ENCODE results near the gene NAIF1. TPM values are rescaled to one million over a fixed set of nuclear protein-coding genes. Genes with fewer than 3 reads are reported as not detected.

The NAIF1 gene
- total and polyA plus RNA-seq, 10 of the 15 experiments (the other 5 are each of a cell fraction or from before 2014, with no cell fraction given) = 2.4 to 14.2 (median 7.1) TPM

DNA sequence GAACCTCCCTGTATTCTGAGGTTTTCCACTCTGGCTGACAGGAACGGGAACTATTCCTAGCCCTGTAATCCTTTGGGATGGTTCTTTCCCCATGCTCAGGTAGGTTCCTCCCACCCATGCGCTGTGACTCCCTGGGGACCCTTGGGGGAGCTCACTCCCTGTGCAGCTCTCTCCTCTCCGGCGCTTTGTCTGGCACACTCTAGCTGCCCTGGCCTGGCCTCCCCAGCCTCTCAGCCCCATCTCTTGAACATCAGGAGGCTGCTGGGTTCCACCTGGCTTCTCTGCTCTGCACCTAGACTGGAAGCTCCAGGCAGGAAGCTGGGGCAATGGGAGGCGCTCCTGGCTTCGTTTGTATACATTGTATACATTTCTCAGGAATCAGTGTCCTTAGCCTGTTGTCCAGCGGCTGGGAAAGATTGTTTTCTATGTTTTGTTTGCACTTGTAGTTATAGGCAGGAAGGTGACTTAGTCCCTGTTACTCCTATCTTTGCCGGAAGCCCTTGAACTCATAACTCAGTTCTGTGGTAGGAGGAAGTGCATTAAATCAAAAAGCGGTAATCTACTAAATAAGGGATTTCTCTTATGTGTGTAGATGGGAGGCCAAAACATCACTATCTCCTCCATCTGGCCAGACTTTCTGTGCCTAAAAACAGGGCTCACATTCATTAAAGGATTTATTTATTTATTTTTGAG is 21.3 kb upstream of the NAIF1 start:
- Histone ChIP-seq H3K36me3 (ENCODE audit: control insufficient read depth in 2 of 2, insufficient read depth in 2 of 2, low read length in 1 of 2) (peaks cover 0 to 8% of the 10 kb centered on the region in 2 experiments; a peak in 2 of 4 replicates), H4K20me1 (ENCODE audit: control insufficient read depth, insufficient read depth) (no peaks in the 10 kb centered on the region), H3K4me1 (ENCODE audit: control insufficient read depth, insufficient read depth, low read length) (peaks cover 9% of the 10 kb centered on the region), H2AFZ (ENCODE audit: control insufficient read depth, low read depth, low read length) (no peak overlapping the region), H3K9ac (ENCODE audit: control insufficient read depth, insufficient read depth, low read length) (no peak overlapping the region), H3K4me3 (no peak overlapping the region), H3K4me2 (ENCODE audit: control insufficient read depth, insufficient read depth) (no peak overlapping the region), H3K9me3 (replicated peaks; ENCODE audit: control insufficient read depth, insufficient read depth, low read length) (no peaks in the 10 kb centered on the region), H3K27me3 (replicated peaks in 1 of 2; ENCODE audit: control insufficient read depth in 2 of 2, insufficient read depth in 2 of 2, low read length in 1 of 2) (no peaks in the 10 kb centered on the region), H3K27ac (ENCODE audit: control insufficient read depth, insufficient read depth) (no peak overlapping the region), H3K79me2 (ENCODE audit: control insufficient read depth, insufficient read depth, low read length) (peaks cover 22% of the 10 kb centered on the region)
- intact Hi-C loops (cut with micrococcal nuclease; ENCODE audit: unreplicated experiment) (no loop called here), in situ Hi-C loops (cut with MboI) (no loop called here)
- ChIA-PET CTCF (interaction anchor here (0.8 to 2.6 kb wide), 5 partner anchors 29 to 145 kb away, joined by 3 to 19 read pairs (median 3); no protein-coding TSS in a partner anchor), POLR2A (interaction anchor here (0.6 to 1.3 kb wide), 3 partner anchors 9 to 75 kb away, joined by 3 to 4 read pairs (median 3); no protein-coding TSS in a partner anchor), SMC1A (ENCODE audit: uncharacterized antibody, unreplicated experiment) (interaction anchor here (0.6 to 1.4 kb wide), 3 partner anchors 9 to 351 kb away, joined by 3 to 4 read pairs (median 4); no protein-coding TSS in a partner anchor), RAD21 (ENCODE audit: unreplicated experiment) (no interaction called here)
- WGBS (ENCODE audit: insufficient coverage, insufficient replicate concordance, low lambda C conversion rate, missing lambda C conversion rate) = 82% methylated on average over 9 of the region's 9 CpGs
- ATAC-seq = no peak
- FAIRE-seq = no peak
- no TSS peak for BruUV-seq (replicated peaks)
- no peak for DNase-seq (ENCODE audit: low read depth, low spot score)
- TF ChIP-seq TAF1 (IDR thresholded peaks at IDR 0.05; ENCODE audit: borderline replicate concordance, low read depth, low read length) (no peak), ZNF384 (IDR thresholded peaks at IDR 0.05; ENCODE audit: borderline replicate concordance, low read depth, low read length) (no peak)

DNA sequence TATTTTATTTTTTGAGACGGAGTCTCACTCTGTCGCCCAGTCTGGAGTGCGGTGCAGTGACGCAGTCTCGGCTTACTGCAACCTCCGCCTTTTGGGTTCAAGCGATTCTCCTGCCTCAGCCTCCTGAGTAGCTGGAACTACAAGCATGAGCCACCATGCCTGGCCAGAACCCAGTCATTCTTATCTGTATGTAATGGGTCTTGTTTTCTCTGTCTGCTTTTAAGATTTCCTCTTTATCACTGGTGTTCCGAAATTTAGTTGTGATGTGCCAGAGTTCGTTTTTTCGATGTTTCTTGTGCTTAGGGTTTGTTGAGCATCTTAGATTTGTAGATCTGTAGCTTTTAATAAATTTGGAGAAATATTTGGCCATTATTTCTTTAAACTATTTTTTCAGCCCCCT is 20.1 kb upstream of the NAIF1 start:
- ATAC-seq = no peak
- SMC1A ChIA-PET (ENCODE audit: uncharacterized antibody, unreplicated experiment) = interaction anchor here (0.9 to 1.4 kb wide), 2 partner anchors 8 to 30 kb away, joined by 3 to 4 read pairs; no protein-coding TSS in a partner anchor
- Histone ChIP-seq H3K9me3 (replicated peaks; ENCODE audit: control insufficient read depth, insufficient read depth, low read length) (no peaks in the 10 kb centered on the region), H2AFZ (ENCODE audit: control insufficient read depth, low read depth, low read length) (no peak overlapping the region), H3K4me1 (ENCODE audit: control insufficient read depth, insufficient read depth, low read length) (peaks cover 5% of the 10 kb centered on the region), H3K36me3 (ENCODE audit: control insufficient read depth in 2 of 2, insufficient read depth in 2 of 2, low read length in 1 of 2) (peaks cover 0 to 6% of the 10 kb centered on the region in 2 experiments; a peak in 2 of 4 replicates), H3K27ac (ENCODE audit: control insufficient read depth, insufficient read depth) (no peak overlapping the region), H3K27me3 (replicated peaks in 1 of 2; ENCODE audit: control insufficient read depth in 2 of 2, insufficient read depth in 2 of 2, low read length in 1 of 2) (no peaks in the 10 kb centered on the region), H4K20me1 (ENCODE audit: control insufficient read depth, insufficient read depth) (no peaks in the 10 kb centered on the region), H3K4me2 (ENCODE audit: control insufficient read depth, insufficient read depth) (no peak overlapping the region), H3K9ac (ENCODE audit: control insufficient read depth, insufficient read depth, low read length) (no peak overlapping the region), H3K79me2 (ENCODE audit: control insufficient read depth, insufficient read depth, low read length) (peaks cover 20% of the 10 kb centered on the region), H3K4me3 (no peak overlapping the region)
- intact Hi-C loops (cut with micrococcal nuclease; ENCODE audit: unreplicated experiment) (no loop called here), in situ Hi-C loops (cut with MboI) (no loop called here)
- DNase-seq (ENCODE audit: low read depth, low spot score) = no peak
- POLR2A ChIA-PET = interaction anchor here (1.0 kb wide), 1 partner anchor 38 kb away, joined by 5 read pairs; no protein-coding TSS in a partner anchor
- BruUV-seq (replicated peaks) = no TSS peak
- CTCF ChIA-PET = interaction anchor here (2.6 kb wide), 1 partner anchor 30 kb away, joined by 19 read pairs; no protein-coding TSS in a partner anchor
- FAIRE-seq = no peak
- WGBS (ENCODE audit: insufficient coverage, insufficient replicate concordance, low lambda C conversion rate, missing lambda C conversion rate) = 78% methylated on average over 10 of the region's 10 CpGs
- RAD21 ChIA-PET (ENCODE audit: unreplicated experiment) = interaction anchor here (1.1 kb wide), 1 partner anchor 38 kb away, joined by 3 read pairs; no protein-coding TSS in a partner anchor
- TF ChIP-seq NFYB (IDR thresholded peaks at IDR 0.05; ENCODE audit: insufficient read depth, low read depth, low read length) = no peak
- TF ChIP-seq, protein P1, sequence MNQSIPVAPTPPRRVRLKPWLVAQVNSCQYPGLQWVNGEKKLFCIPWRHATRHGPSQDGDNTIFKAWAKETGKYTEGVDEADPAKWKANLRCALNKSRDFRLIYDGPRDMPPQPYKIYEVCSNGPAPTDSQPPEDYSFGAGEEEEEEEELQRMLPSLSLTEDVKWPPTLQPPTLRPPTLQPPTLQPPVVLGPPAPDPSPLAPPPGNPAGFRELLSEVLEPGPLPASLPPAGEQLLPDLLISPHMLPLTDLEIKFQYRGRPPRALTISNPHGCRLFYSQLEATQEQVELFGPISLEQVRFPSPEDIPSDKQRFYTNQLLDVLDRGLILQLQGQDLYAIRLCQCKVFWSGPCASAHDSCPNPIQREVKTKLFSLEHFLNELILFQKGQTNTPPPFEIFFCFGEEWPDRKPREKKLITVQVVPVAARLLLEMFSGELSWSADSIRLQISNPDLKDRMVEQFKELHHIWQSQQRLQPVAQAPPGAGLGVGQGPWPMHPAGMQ (IDR thresholded peaks at IDR 0.05; ENCODE audit: borderline replicate concordance) = no peak
- TF ChIP-seq ZNF24 (IDR thresholded peaks at IDR 0.05) = no peak
- TF ChIP-seq ZBTB40 (IDR thresholded peaks at IDR 0.05; ENCODE audit: borderline replicate concordance) = no peak
